Measurements from ENCODE around the gene SESTD1.
"Not testable (repeated sequence)": the region's sequence is repeated elsewhere in the genome, so short reads cannot be mapped to it uniquely, and the experiment has no call there.

SESTD1 gene

DNA sequence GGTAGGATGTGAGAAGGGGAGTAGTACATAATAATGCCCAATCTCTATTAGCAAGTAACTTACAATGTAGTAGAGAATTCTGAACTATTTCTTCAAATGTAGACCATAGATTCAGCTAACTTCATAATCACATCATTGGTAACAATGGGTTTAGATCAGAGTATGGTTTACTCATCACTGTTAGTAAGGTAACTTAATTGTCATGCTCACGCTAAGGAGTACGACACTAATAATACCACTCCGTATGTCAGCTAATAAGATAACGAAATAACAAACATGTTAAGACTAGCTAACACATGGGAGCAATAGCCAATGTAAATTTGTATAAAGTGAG, 158.3 kb downstream of the SESTD1 start:
- DNase-seq (ENCODE audit: low read depth): no peak

DNA sequence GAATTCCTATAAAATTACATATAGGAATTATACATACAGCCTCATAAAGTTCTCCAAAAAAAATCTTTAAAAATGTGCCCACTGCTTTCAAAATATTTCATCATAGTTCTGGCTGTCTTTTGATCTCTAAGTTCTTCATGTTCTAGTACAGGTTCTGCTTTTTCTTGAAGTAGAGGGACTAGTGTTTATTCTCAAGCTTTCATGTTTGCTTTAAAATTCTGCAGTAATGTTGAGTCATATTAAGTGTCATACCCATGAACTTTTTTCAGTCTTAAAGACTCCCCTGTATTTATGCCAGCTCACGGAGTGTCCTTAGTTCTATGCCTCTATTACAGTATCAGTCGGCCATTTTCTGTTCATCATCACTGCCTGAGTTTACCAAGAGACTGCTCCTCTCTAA, 159.9 kb downstream of the SESTD1 start:
- peak; percentile 48 for DNase-seq (ENCODE audit: low read depth)

DNA sequence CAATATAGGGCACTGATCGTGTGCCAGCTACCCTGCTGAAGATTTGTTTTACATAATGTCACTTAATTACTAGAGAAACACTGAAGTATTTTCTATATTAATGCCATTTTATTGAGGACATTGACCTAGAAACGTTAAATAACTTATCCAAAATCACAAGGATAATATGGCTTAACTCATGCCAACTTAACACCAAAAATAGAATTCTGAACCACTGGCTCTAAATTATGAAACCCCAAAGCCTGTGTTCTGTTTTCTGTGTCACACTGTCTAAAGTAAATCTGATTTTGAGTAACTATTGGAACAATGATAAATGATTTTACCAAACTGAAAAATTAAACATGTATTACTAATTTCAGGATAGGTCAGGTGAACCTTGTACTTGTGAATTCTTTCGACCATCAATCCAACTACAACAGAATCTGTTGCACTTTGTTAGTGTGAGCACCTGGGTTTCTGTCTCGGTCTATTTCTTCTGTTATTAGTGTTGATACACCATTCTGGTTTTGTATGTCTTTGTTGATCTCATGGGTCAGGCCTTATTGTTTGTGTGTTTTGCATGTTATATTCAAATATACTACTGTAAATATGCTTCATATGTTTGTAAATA, 166.4 kb downstream of the SESTD1 start:
- DNase-seq (ENCODE audit: low read depth): no peak

DNA sequence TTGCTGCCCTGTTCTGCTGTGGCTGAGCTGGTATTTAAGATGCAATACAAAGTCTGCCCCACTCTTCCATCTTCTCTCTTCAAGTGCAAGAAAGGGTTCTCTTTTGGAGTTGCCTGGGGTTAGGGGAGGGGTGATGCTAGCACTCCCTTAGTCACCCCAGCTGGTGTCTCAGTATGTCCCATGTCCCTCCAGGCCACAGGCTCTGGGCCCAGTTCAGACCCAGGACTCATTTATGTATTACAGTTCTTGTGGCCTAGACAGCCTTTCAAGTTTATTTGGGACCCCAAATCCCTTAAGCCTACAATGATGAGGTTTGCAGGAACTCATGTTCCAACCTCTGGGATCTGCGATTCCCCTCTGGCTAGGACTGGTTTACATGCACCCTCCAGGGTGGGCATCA, 167.5 kb downstream of the SESTD1 start:
- DNase-seq (ENCODE audit: low read depth): no peak

DNA sequence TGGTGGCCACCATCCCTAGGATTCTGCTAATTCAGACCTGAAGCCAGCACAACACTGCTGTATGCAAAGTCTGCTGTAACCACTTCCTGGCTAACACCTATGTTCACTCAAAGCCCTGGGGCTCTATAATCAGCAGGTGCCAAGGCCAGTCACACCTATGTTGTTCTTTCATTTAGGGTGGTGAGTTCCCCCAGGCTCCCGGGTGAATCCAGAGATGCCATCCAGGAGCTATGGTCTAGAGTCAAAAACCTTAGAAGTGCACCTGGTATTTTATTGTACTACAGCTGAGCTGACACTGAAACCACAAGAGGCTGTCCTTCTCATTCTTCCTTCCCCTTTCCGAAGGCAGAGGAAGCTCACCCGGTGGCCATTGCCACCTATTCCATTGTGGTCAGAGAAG, 168.5 kb downstream of the SESTD1 start:
- DNase-seq (ENCODE audit: low read depth): no peak

DNA sequence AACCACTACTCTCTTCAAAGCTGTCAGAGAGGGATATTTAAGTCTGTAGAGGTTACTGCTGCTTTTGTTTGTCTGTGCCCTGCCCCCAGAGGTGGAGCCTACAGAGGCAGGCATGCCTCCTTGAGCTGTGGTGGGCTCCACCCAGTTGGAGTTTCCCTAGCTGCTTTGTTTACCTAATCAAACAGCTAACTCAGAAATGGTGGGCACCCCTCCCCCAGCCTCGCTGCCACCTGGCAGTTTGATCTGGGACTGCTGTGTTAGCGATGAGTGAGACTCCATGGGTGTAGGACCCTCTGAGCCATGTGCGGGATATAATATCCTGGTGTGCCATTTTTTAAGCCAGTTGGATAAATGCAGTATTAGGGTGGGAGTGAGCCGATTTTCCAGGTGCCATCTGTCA, 171.7 kb downstream of the SESTD1 start:
- DNase-seq (ENCODE audit: low read depth): not testable (repeated sequence)

DNA sequence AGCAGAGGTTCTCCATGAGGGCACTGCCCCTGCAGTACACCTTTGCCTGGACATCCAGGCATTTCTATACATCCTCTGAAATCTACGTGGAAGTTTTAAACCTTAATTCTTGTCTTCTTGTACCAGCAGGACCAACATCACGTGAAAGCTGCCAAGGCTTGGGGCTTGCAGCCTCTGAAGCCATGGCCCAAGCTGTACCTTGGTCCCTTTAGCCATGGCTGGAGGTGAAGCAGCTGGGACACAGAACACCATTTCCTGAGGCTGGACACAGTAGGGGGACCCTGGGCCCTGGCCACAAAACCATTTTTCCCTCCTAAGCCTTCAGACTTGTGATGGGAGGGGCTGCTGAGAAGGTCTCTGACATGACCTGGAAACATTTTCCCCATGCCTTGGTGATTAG, 181.9 kb downstream of the SESTD1 start:
- no peak for DNase-seq (ENCODE audit: low read depth)

DNA sequence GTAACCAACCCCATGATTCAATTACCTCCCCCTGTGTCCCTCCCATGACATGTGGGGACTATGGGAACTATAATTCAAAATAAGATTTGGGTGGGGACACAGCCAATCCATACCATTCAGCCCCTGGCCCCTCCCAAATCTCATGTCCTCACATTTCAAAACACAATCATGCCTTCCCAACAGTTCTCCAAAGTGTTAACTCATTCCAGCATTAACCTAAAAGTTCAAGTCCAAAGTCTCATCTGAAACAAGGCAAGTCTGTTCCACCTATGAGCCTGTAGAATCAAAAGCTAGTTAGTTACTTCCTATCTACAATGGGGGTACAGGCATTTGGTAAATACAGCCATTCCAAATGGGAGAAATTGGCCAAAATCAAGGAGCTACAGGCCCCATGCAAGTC, 182.7 kb downstream of the SESTD1 start:
- no peak for DNase-seq (ENCODE audit: low read depth)

DNA sequence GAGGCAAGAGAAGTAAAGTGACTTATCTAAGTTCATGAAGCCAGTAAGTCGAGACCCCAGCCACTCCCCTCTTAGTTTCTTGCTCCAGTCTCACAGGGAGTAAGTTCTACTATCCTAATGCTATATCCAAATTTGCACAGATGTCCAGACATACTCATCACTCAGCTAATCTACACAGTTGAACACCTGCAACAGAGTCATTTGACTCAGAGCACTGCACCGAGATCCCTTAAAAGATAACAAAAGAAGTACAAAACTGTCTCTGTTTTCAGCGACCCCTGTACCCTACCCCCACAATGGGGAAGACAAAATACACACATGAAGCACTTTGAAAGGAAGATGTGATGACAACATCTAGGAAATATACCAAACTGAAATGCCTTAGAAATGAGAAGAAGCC, 192.1 kb downstream of the SESTD1 start:
- DNase-seq (ENCODE audit: low read depth): no peak

DNA sequence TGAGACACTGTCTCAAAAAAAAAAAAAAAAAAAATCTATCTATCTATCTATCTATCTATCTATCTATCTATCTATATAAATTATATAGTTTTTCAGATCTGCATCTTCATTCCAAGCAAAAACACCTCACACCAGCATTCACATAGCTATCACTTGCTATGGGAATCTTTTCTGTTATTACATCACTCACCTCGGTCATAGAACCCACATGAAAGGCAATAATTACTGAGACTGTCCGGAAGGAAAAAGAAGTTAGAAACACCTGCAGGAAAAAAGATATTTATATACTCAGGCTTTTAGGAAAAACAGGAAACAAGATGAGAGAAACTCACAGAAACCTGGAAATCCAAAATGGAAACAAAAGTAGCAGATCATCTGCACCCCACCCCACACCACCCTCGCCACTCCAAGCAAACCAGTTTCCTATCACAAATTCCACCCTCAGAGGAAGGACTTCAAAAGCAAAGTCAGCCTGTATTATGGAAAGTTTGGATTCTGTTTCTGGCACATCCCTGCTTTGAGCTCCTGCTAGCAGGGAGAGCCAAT, 192.7 kb downstream of the SESTD1 start:
- no peak for DNase-seq (ENCODE audit: low read depth)

DNA sequence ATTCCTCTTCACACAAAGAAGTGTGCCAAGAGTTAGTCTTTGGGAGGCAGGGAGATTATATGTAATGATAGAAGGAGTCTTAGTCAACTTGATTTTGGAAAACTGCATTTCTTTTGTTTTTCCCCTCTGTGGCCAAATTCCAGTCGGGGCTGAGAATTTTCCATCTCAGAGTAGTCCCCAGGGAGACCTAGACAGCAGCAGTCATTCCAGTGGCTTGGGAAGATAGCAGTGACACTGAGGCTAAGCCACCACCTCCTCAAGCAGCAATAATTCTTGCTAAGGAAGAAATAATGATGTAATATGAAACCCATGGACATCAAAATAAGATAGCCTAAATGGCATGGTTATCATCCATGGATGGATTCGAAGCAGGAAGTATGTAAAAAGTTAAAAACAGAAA, 193.7 kb downstream of the SESTD1 start:
- DNase-seq (ENCODE audit: low read depth): no peak

DNA sequence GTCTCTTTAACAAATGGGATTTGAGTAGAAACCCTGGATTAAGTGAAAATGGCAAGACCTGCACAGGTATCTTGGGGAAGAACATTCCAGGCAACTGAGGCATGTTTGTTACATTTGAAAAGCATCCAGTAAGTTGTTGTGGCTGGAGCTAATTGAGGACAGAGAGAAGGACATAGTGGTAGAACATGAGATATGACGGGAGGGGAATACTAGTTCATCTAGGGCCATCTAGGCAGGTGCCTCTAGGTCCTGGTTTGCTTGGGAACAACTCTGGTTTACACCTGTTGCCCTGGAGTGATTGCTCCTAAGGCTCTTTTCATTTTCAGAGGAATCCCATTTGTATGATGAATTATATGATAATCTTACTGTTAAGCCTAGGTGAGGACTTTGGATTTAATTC, 194.9 kb downstream of the SESTD1 start:
- no peak for DNase-seq (ENCODE audit: low read depth)

DNA sequence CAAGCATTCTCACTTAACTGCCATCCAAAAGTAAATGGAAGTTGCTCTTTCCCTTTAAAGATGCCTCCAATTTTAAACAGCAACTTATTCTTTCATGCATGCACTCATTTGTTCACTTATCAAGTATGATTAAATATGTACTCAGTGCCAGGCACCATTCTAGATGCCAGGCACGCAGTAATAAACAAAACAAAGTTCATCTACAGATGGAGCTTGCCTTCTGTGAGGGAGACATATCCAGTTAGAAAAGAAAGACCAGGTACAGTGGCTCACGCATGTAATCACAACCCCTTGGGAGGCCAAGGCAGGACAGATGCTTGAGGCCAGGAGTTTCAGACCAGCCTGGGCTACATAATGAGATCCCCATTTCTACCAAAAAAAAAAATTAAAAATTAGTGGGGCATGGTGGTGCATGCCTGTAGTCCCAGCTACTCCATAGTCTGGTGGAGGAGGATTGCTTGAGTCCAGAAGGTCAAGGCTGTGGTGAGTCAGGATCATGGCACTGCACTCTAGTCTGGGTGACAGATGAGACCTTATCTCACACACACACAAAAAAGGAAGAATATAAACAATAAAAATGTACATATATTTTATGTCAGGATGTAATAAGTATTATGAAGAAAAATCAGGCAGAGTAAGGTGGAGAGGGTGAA, 195.5 kb downstream of the SESTD1 start:
- no peak for DNase-seq (ENCODE audit: low read depth)

DNA sequence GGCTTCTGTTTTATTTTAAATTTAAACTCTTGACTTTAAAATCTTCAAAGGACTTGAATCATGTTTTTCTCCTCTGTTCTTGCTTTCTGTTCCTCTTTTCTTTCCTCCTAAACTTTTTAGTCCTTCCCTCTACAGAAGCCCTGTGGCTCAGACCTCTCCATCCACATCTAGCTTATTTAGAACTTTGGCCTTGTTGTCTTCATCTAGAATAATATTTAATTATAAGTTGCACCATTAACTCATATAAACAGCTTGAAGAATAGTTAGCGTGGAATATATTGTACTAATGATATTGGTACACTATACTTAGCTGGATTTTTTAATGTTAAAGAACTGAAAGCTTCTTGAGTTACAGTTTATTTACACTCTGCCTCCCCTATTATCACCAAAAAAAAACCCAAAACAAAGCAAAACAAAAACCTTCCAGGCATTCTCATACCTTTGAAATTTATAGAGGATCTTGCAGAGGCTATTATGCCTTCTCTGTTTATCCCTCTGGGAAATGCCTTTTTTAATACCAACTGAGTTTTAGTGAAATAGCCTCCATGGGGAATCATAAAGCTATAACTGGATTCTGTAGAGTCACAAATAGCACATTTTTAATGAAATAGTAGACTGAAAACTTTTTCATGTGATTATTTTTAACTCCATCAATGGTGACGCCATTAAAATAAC, 205.5 kb downstream of the SESTD1 start:
- no peak for DNase-seq (ENCODE audit: low read depth)

DNA sequence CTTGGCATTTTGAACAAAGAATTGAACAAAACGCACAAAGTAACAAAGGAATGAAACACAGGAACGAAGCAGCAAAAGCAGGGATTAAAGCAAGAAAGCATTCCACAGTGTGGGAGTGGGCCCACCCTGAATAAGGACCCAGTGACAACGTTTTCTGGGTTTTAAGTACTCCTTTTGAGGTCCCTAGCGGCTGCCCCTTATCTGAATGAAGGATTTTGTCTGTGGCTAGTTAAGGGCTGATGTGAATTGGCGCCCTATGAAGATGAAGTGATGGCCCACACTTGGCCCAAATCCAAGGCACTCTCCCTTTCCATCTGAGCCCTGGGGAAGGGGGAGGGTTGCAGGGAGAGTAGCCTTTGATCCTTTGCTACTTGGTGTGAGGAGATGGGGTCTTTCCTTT, 206.9 kb downstream of the SESTD1 start:
- no peak for DNase-seq (ENCODE audit: low read depth)

DNA sequence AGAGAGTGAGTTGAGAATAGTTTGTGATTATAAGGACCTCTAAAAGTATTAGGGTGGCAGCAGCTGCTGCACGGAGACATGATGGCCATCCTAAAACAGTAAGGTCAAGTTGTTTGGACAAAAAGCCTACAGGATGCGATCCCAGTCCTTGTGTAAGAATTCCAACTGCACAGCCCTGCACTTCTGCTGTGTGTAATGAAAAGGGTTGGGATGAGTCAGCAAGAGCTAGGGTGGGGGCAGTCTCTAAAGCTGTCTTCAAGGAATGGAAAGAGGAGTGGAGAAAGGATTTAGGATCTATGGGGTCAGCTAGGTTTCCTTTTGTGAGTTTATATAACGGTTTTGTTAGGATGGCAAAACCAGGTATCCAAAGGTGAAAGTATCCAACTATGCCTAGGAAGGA, 211.1 kb downstream of the SESTD1 start:
- DNase-seq (ENCODE audit: low read depth): not testable (repeated sequence)
